Upper lobe of right lung (tissue), 1 donor: ENCODE measurements around the gene FGB. TPM values are rescaled to one million over a fixed set of nuclear protein-coding genes. Genes with fewer than 3 reads are reported as not detected.
A peak's percentile ranks its signal among the peaks of the same experiment; 100 is the strongest.

ENCODE experiments used
- ATAC-seq: fragments of 200-7000 bp; cut with Tn5 transposase; one replicate; pipeline ENCODE4 v1.9.1; 2020; ENCODE audit warnings: mild to moderate bottlenecking, moderate library complexity
- DNase-seq: peaks from one replicate; pipeline ENCODE4 v3.0.0-alpha.2; 2020
- H3K27ac ChIP-seq: fragments of 200-600 bp; one replicate; pipeline ENCODE4 v1.8.0; 2022
- H3K27me3 ChIP-seq: fragments of 200-600 bp; one replicate; pipeline ENCODE4 v1.8.0; 2022; ENCODE audit warnings: mild to moderate bottlenecking
- H3K36me3 ChIP-seq: fragments of 200-600 bp; one replicate; pipeline ENCODE4 v1.8.0; 2022
- H3K4me1 ChIP-seq: fragments of 200-600 bp; one replicate; pipeline ENCODE4 v1.8.0; 2022
- H3K4me3 ChIP-seq: fragments of 200-600 bp; one replicate; pipeline ENCODE4 v1.8.0; 2022; ENCODE audit warnings: mild to moderate bottlenecking
- H3K9me3 ChIP-seq: fragments of 200-600 bp; one replicate; pipeline ENCODE4 v1.8.0; 2022
- CTCF ChIP-seq: fragments of 200-600 bp; IDR thresholded peaks from one replicate; pipeline ENCODE4 v1.8.0; 2022; ENCODE audit warnings: antibody characterized with exemption
- intact Hi-C: fragments of 100-400 bp; cut with DNase I; formaldehyde crosslinking; loops from one replicate; pipeline ENCODE4 v1.11.0; 2022
- total RNA-seq: library from RNA; stranded (reverse); fragmentation: NEBNext Ultra II Directional; extraction: Animal tissue kit (Norgen Biotek cat#: 25700); gene quantifications from one replicate; pipeline ENCODE4 v1.2.1, GENCODE V29; 2021
- donor health status: DM: no; HTN: yes; CAD: no; lungs with severe emphysema.

FGB gene
- total RNA-seq, 1 donor from 2014 or later = 1.2 TPM

GRCh38 chr4:154606728-154607723, 44.2 kb downstream of the FGB start:
- intact Hi-C loops = no loop called here
- ATAC-seq = peak; percentile 32
- Histone ChIP-seq H3K36me3 (no peaks in the 10 kb centered on the region), H3K27ac (no peak overlapping the region), H3K4me1 (no peaks in the 10 kb centered on the region), H3K4me3 (peak overlapping the region; percentile 14), H3K9me3 (no peaks in the 10 kb centered on the region), H3K27me3 (no peaks in the 10 kb centered on the region)
- no peak for TF ChIP-seq CTCF
- no peak for DNase-seq

GRCh38 chr4:154608361-154609252, 45.8 kb downstream of the FGB start:
- DNase-seq (no peak), ATAC-seq (no peak)
- Histone ChIP-seq H3K27ac (no peak overlapping the region), H3K36me3 (no peaks in the 10 kb centered on the region), H3K4me1 (no peaks in the 10 kb centered on the region), H3K4me3 (peak overlapping the region; percentile 33), H3K9me3 (no peaks in the 10 kb centered on the region), H3K27me3 (no peaks in the 10 kb centered on the region)
- no peak for TF ChIP-seq CTCF
- intact Hi-C loops = no loop called here

DNA sequence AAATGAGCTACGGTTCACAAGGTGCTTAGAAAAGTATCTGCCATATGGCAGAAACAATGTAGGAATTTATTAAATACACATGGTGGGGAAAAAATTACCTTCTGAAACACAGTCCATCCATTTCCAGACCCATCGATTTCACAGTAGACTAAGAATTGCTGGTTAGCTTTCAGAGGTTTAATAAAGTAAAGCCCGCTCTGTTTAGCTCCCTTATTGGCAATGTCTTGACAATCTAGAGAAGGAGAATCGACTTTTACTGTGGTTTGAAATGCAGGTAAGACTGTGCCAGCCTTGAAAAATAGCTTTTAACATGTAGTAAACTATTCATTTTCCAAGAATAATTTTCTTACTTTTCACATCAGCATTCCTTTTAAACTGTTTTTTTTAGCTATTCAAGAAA, 46.7 kb downstream of the FGB start:
- intact Hi-C loops = no loop called here
- Histone ChIP-seq H3K9me3 (no peaks in the 10 kb centered on the region), H3K27me3 (no peaks in the 10 kb centered on the region), H3K36me3 (no peaks in the 10 kb centered on the region), H3K27ac (no peak overlapping the region), H3K4me3 (peak overlapping the region; percentile 33), H3K4me1 (no peaks in the 10 kb centered on the region)
- no peak for DNase-seq
- TF ChIP-seq CTCF = no peak
- ATAC-seq = no peak

- ATAC-seq (no peak), DNase-seq (no peak)
- Histone ChIP-seq H3K36me3 (no peaks in the 10 kb centered on the region), H3K9me3 (no peaks in the 10 kb centered on the region), H3K4me3 (peak overlapping the region; percentile 33), H3K4me1 (no peaks in the 10 kb centered on the region), H3K27me3 (no peaks in the 10 kb centered on the region), H3K27ac (no peak overlapping the region)
- intact Hi-C loops = no loop called here
- TF ChIP-seq CTCF = no peak
These were observed 47.8 kb downstream of the FGB start for GRCh38 chr4:154610582-154610981.

DNA sequence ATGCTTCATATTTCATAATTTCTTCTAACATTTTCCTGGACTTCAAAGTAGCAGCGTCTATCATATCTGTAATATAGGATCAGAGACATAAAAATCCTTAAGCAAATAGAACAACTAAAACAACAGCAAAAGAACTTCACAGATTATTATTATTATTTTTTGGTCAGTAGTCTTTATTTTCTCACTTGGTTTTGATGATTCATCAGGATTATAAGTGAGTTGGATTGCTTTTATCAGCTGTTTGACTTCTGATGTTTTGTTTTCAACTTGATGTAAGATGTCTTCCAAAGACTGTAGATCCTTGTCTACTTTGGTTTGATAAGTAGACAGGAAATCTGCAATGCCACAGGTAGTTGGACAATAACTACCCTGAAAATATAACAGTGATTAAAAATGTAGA, 49.0 kb downstream of the FGB start:
- Histone ChIP-seq H3K4me3 (peak overlapping the region; percentile 33), H3K4me1 (no peaks in the 10 kb centered on the region), H3K27ac (no peak overlapping the region), H3K27me3 (no peaks in the 10 kb centered on the region), H3K9me3 (no peaks in the 10 kb centered on the region), H3K36me3 (no peaks in the 10 kb centered on the region)
- no peak for ATAC-seq
- DNase-seq = no peak
- intact Hi-C loops = no loop called here
- TF ChIP-seq CTCF = no peak
